ENCODE results near the gene HSPA1B. TPM values are rescaled to one million over a fixed set of nuclear protein-coding genes. Genes with fewer than 3 reads are reported as not detected.
A peak's percentile ranks its signal among the peaks of the same experiment; 100 is the strongest.

The HSPA1B gene
- total RNA-seq (2012; rRNA removed), result 93.6 and 118 TPM in 2 replicates
- polyA plus RNA-seq (2012; rRNA removed), result 59.4 and 61.1 TPM in 2 replicates
- 37.3 and 63.5 TPM in 2 replicates for polyA plus RNA-seq (2012; cell fraction: cytosol; rRNA removed)
- polyA plus RNA-seq (2012; cell fraction: nucleus; rRNA removed; ENCODE audit: low replicate concordance), result 23.4 and 49.3 TPM in 2 replicates
- Bru-seq, nascent RNA, result percentile 52 among the genes with signal in this experiment
- BruChase-seq, experiment 1, labeled RNA remaining after a 6-hour chase, result percentile 76 among the genes with signal in this experiment
- percentile 70 among the genes with signal in this experiment for BruChase-seq, experiment 2, labeled RNA remaining after a 2-hour chase
- long read RNA-seq, transcript HSPA1B-201 (1 exons, 2,521 nt), result major isoform, 26 of 28 reads
- long read RNA-seq, partial matches to known transcripts, result 0 of 28 reads
- long read RNA-seq, other reads (novel, unspliced or antisense), result 2 of 28 reads

DNA sequence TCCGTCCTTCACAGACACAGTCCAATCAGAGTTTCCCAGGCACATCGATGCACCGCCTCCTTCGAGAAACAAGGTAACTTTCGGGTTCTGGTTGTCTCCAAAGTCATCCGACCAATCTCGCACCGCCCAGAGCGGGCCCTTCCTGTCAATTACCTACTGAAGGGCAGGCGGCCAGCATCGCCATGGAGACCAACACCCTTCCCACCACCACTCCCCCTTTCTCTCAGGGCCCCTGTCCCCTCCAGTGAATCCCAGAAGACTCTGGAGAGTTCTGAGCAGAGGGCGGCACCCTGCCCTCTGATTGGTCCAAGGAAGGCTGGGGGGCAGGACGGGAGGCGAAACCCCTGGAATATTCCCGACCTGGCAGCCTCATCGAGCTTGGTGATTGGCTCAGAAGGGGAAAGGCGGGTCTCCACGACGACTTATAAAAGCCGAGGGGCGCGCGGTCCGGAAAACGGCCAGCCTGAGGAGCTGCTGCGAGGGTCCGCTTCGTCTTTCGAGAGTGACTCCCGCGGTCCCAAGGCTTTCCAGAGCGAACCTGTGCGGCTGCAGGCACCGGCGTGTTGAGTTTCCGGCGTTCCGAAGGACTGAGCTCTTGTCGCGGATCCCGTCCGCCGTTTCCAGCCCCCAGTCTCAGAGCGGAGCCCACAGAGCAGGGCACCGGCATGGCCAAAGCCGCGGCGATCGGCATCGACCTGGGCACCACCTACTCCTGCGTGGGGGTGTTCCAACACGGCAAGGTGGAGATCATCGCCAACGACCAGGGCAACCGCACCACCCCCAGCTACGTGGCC is at the start of gene HSPA1B:
Gene HSPA1B, plus strand, starts transcription at position 453 of the 794 bp plus-strand sequence. Its CDS starts 213 bp downstream, at position 666.
- WGBS, 2 experiments (ENCODE audit: extremely low coverage in 2 of 2, insufficient read length in 1 of 2), result 1% methylated on average over 20 of the region's 56 CpGs; no CpG with 5 or more reads in 1 of the 2 experiments

More for the DNA sequence above, at the start of gene HSPA1B:
- H3K18ac ChIP-seq (ENCODE audit: low read depth, low read length), result peak within 1 kb of the TSS; percentile 82
- H3K4me3 ChIP-seq (ENCODE audit: insufficient read depth, low read depth, low read length), result peak within 1 kb of the TSS; percentile 64
- peak within 1 kb of the TSS; percentile 64; the same call in 2 of the 3 replicates for H2BK15ac ChIP-seq (ENCODE audit: low read depth, low read length)
- H2BK20ac ChIP-seq (ENCODE audit: low read depth, low read length), result peak within 1 kb of the TSS; percentile 5; the same call in 1 of the 2 replicates
- dilution Hi-C loops (cut with HindIII; ENCODE audit: low sequenced_read_pairs, unreplicated experiment) (no loop called here), in situ Hi-C loops (cut with MboI; ENCODE audit: low sequenced_read_pairs) (no loop called here), intact Hi-C loops (cut with micrococcal nuclease) (loop anchor here (1.0 to 5.0 kb wide), 2 partner anchors 32 to 280 kb away; partner anchors contain the start of genes ATP6V1G2, NFKBIL1 and VARS1)
- H3K27me3 ChIP-seq (ENCODE audit: control insufficient read depth, insufficient read depth, low read length), result no peaks in the 10 kb centered on the region
- POLR2A ChIA-PET (ENCODE audit: unreplicated experiment), result interaction anchor here (0.5 to 1.5 kb wide), 7 partner anchors 13 to 121 kb away, joined by 3 to 10 read pairs (median 4); partner anchors contain the start of genes HSPA1A, HSPA1L, LSM2 and LY6G6F
- peaks cover 8 to 26% of the 10 kb centered on the region in 2 experiments; a peak in 3 of 4 replicates for H3K79me1 ChIP-seq (ENCODE audit: low read depth in 1 of 2, low read length in 2 of 2)
- H3K56ac ChIP-seq (ENCODE audit: extremely low read depth, insufficient read depth, low read length), result peak within 1 kb of the TSS; percentile 85
- BruUV-seq (replicated peaks), result no TSS peak
- H3K27ac ChIP-seq (ENCODE audit: insufficient read depth, low read length), result peak within 1 kb of the TSS; percentile 93
- H3K9me1 ChIP-seq (ENCODE audit: insufficient read depth, low read length), result peaks cover 4% of the 10 kb centered on the region; the same call in 1 of the 2 replicates
- ATAC-seq (ENCODE audit: low read depth), result peak; percentile 92
- H4K5ac ChIP-seq (ENCODE audit: low read depth, low read length), result peak within 1 kb of the TSS; percentile 97
- peak within 1 kb of the TSS; percentile 91 for H3K23ac ChIP-seq (ENCODE audit: low read depth, low read length)
- H3K36me3 ChIP-seq (ENCODE audit: control insufficient read depth, insufficient read depth, low read length), result no peaks in the 10 kb centered on the region
- H3K4ac ChIP-seq (ENCODE audit: low read depth, low read length), result peak within 1 kb of the TSS; percentile 97
- peak within 1 kb of the TSS; percentile 96 for H3K14ac ChIP-seq (replicated peaks; ENCODE audit: low read depth, low read length)
- H3K4me1 ChIP-seq (ENCODE audit: control insufficient read depth, insufficient read depth, low read length), result peaks cover 9% of the 10 kb centered on the region
- peak within 1 kb of the TSS; percentile 41 for H2AK5ac ChIP-seq (ENCODE audit: low read depth, low read length)
- peak within 1 kb of the TSS; percentile 97 to 98 for H4K8ac ChIP-seq (ENCODE audit: low read depth in 2 of 2, low read length in 2 of 2)
- no peaks in the 10 kb centered on the region for H3K9me3 ChIP-seq (ENCODE audit: control insufficient read depth, insufficient read depth, low read length)
- peak within 1 kb of the TSS; percentile 88 for H2AFZ ChIP-seq (replicated peaks; ENCODE audit: low read length, poor library complexity)
- H4K20me1 ChIP-seq (ENCODE audit: insufficient read depth, low read length), result peaks cover 9% of the 10 kb centered on the region
- peak within 1 kb of the TSS; percentile 83 for H3K4me2 ChIP-seq (ENCODE audit: low read depth, low read length)
- DNase-seq, result peak; percentile 100
- peak within 1 kb of the TSS; percentile 95 for H2AK9ac ChIP-seq (replicated peaks; ENCODE audit: low read depth, low read length, poor library complexity)
- CTCF ChIA-PET, result interaction anchor here (1.3 kb wide), 1 partner anchor 32 kb away, joined by 4 read pairs; the partner anchor contains the start of gene VARS1
- peak within 1 kb of the TSS; percentile 92 for H4K91ac ChIP-seq (ENCODE audit: insufficient read depth, low read depth, low read length)
- TF ChIP-seq MAFK (IDR thresholded peaks at IDR 0.05; ENCODE audit: low read depth, low read length), result no peak
- 0 out of 2 replicates have a peak, but pooled peaks have one; percentile 3 for TF ChIP-seq RFX5 (IDR thresholded peaks at IDR 0.05; ENCODE audit: low read depth, low read length)
- 0 out of 2 replicates have a peak, but pooled peaks have one; percentile 4 for TF ChIP-seq MXI1 (IDR thresholded peaks at IDR 0.05; ENCODE audit: borderline replicate concordance, low read depth, low read length)
- TF ChIP-seq POLR2A (IDR thresholded peaks at IDR 0.05; ENCODE audit: low read depth, low read length), result peak; percentile 99
- TF ChIP-seq SMC3 (IDR thresholded peaks at IDR 0.05; ENCODE audit: low read depth, low read length), result no peak
- no peak for TF ChIP-seq NFE2L2 (IDR thresholded peaks at IDR 0.05; ENCODE audit: low read depth, low read length)
- no peak for TF ChIP-seq BHLHE40 (IDR thresholded peaks at IDR 0.05; ENCODE audit: low read depth, low read length)
- no peak for TF ChIP-seq CTCF (conservative IDR thresholded peaks at IDR 0.05; ENCODE audit: low read depth, low read length)
- TF ChIP-seq, protein P1, sequence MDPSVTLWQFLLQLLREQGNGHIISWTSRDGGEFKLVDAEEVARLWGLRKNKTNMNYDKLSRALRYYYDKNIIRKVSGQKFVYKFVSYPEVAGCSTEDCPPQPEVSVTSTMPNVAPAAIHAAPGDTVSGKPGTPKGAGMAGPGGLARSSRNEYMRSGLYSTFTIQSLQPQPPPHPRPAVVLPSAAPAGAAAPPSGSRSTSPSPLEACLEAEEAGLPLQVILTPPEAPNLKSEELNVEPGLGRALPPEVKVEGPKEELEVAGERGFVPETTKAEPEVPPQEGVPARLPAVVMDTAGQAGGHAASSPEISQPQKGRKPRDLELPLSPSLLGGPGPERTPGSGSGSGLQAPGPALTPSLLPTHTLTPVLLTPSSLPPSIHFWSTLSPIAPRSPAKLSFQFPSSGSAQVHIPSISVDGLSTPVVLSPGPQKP (IDR thresholded peaks at IDR 0.05; ENCODE audit: borderline replicate concordance, low read depth, low read length), result no peak
- 0 out of 2 replicates have a peak, but pooled peaks have one; percentile 58 for TF ChIP-seq MAZ (IDR thresholded peaks at IDR 0.05; ENCODE audit: borderline replicate concordance, low read depth, low read length)
- no peak for TF ChIP-seq RCOR1 (IDR thresholded peaks at IDR 0.05; ENCODE audit: insufficient replicate concordance, low read length)
- H3K9ac ChIP-seq (ENCODE audit: low read depth, low read length), result peak within 1 kb of the TSS; percentile 90
- H2BK120ac ChIP-seq (ENCODE audit: low read depth, low read length), result peak within 1 kb of the TSS; percentile 71
- peak within 1 kb of the TSS; percentile 85 for H2BK5ac ChIP-seq (ENCODE audit: low read depth, low read length, poor library complexity, severe bottlenecking)

Data from IMR-90 (cell line).